GM21786 (cell line): ENCODE measurements around the gene TYW1.
"Not testable (repeated sequence)": the region's sequence is repeated elsewhere in the genome, so short reads cannot be mapped to it uniquely, and the experiment has no call there.

Source experiments
- ATAC-seq: cut with Tn5 transposase; IDR thresholded peaks from one replicate; pipeline ENCODE4 v1.9.1; 2021; ENCODE audit not compliant: unreplicated experiment

TYW1 gene

GRCh38 chr7:66994051-66994450 lies 2.6 kb upstream of the TYW1 start:
- not testable (repeated sequence) for ATAC-seq

DNA sequence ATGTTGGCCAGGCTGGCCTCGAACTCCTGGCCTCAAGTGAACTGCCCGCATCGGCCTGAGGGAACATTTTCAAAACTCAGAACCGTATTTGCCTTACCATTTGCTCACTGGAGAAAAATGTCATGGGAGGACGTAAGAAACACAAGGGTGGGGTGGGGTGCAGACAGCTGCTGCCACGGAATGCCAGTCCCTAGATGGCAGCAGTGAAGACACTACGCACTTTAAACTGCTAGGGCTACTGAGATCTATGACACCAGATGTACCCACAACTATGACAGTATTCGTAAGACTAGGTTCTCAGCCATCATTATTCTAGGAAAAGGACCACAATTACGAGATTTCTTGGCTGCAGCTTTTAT lies 2.0 kb upstream of the TYW1 start:
- ATAC-seq, result peak; percentile 32

DNA sequence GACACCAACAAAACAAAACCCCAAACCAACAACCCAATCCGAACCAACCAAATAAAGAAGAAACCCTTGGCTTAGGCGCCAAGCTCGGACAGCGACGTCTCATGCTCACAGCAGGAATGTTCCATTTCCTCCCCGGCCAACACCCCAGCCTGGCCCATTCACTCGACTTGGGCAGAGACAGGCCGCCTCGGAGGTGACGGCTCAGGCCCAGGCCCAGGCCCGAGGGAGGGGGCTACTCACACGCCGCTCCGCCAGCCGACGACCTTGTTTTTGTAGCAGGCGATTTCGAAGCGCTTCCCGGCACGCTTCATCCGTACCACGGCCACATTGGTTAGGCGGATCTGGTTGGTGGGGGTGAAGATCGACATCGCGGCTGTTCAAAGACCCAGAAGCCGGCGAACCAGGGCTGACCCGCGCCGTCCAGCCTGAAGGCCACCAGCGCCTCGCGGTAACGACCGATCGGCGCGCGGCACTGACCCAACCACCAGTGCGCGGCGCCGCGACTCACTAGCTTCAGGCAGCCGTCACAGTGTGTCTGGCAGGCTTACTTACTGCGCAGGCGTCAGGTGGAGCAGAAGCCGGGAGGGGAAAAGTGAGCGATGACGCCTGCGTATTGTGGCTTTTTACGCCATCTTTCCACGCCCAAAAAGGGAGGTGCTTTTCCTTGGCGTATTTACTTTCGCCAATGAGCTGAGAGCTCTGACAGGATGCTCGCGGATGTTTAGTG lies 1.4 kb upstream of the TYW1 start, which contains the start of gene SBDS:
Gene SBDS (minus strand): TSS at position 537 of the 727 bp plus-strand sequence. CDS start 169 bp downstream, at position 368.
- peak; percentile 59 for ATAC-seq

- ATAC-seq, result not testable (repeated sequence)
These were observed 4.1 kb downstream of the TYW1 start for GRCh38 chr7:67000601-67001258.

GRCh38 chr7:67004145-67004544 lies 7.5 kb downstream of the TYW1 start:
- ATAC-seq, result not testable (repeated sequence)

GRCh38 chr7:67006965-67007364 lies 10.3 kb downstream of the TYW1 start:
- ATAC-seq, result no peak

DNA sequence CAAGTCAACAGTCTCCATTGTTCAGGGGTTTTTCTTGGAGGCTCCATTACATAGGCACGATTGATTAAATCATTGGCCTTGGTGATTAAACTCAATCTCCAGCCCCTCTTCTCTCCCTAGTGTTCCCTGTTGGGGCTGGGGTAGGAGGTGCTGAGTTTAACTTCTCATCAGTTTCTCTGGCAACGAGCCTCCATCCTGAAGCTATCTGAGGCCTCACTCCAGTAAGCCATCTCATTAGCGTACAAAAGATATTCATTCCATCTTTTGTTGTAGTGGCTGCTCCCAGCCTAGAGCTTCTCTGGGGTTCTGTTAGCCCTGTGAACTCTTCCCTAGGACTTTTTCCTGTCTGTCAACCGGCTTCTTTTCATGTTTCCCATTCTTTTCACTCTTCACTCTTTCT lies 11.6 kb downstream of the TYW1 start:
- ATAC-seq, result no peak

DNA sequence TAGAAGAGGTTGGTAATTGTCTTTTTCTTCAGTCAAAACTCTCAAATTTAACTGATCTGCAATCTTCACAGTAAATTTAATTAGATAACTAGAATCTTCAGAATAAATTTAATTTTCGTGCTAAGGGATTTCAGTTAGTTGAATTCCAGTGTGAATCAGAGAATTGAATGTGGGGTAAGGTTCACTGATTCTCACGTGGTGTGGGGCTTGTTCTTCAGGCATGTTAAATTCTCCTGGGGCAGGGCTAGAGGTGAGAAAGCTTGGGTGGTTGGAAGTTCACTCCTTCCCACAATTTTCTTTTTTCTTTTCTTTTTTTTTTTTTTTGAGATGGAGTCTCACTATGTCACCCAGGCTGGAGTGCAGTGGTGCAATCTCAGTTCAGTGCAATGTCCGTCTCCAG lies 13.0 kb downstream of the TYW1 start:
- not testable (repeated sequence) for ATAC-seq

GRCh38 chr7:67014076-67014622 lies 17.5 kb downstream of the TYW1 start:
- ATAC-seq, result not testable (repeated sequence)

- not testable (repeated sequence) for ATAC-seq
These were observed 21.3 kb downstream of the TYW1 start for GRCh38 chr7:67017971-67018370.

DNA sequence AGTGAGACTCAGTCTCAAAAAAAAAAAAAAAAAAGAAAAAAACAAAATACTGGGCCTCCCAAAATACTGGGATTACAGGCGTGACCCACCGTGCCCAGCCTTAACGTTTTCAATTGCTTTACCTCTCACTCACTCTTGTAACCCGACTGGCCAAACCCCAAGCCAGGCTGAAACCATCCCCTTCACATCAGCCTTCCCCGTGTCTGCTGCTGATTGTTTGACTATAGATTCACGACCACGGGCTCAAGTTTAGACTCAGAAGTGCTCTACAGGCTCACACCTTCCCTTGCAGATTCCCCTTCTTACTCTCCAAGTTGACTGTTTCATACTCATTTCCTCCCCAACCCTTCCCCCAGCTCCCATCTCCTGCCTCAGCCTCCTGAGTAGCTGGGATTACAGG lies 22.3 kb downstream of the TYW1 start:
- no peak for ATAC-seq

DNA sequence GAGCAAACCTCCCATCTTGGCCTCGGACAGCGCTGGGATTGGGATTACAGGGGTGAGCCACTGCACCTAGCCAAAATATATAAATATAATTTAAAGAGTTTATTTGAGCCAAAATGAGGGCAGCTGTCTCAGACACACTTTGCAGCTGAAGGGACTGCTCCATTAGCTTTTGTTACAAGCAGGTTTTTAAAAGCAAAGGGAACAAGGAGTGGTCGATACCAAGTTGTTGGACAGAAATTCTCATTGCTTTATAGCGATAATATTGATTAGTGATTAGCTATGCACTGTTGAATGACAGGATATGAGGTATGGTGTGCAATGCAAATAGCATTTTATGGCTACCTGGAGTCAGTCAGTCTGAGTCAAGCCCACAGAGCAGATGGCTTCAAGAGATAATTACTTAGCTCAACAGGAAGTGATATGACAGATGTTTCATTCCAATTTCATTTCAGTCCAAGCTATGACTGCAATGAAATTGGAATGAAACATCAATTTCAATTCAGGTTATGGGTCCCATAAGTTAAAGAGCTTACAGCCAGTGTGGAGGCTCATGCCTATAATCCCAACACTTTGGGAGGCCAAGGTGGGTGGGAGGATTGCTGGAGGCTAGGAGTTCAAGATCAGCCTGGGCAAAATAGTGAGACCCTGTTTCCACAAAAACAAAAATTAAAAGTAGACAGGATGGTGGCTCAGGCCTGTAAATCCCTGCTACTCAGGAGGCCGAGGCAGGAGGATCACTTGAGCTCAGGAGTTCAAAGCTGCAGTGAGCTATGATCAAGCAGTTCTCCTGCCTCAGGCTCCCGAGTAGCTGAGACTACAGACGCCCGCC lies 23.1 kb downstream of the TYW1 start:
- ATAC-seq, result no peak

DNA sequence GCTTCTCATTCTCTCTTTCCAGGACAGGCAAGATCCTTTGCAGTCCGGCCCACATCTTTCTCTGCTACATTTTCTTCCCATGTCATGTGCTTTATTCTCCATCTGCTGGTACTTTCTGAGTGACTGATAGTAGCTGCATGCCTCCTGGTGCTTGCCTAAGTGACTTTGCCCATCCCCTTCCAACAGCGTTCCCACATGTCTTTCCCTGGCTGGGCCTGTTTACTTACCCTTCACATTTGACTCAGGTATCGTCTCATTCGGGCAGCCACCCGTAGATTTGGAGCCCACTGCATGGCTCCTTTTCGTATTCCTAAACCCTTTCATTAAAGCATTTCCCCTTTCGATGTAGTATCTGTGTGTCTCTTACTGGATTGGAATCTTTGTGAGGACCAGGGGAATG lies 24.6 kb downstream of the TYW1 start:
- ATAC-seq, result no peak

DNA sequence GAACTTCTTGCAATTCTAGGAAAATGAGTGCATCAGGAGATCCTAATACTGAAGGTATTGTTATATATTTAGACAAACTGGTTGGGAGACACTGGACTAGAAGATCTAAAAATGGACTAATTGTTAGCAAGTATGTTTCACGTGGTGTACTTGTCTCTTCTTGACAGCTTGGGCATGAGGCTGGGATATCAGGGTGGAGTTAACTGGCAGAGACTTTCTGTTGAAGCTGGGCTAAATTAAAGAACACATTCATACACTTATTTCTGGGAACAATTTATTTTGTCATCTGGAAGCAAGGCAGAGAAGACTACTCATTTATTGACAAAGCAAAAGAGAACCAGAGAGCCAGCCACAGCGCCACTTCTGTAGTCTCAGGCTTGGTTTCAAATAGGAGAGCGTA lies 25.9 kb downstream of the TYW1 start:
- ATAC-seq, result no peak

DNA sequence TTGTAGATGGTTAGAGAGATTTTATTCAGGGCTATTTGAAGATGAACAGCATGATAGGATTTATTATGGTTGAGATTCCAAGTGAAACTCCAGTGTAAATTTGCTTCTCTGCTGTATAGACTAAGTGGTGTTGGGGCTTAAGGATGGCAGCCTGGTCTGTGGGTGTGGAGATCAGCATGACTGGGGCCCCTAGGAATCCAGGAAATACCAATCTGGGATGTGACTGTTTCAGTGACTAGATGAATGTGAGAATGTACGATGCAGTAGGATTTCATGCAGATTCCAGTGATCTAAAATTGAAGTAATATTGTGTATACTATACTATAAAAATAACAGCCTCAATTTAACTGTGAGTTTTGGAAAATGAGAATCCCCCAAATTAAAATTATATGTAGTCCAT lies 28.8 kb downstream of the TYW1 start:
- ATAC-seq, result not testable (repeated sequence)

DNA sequence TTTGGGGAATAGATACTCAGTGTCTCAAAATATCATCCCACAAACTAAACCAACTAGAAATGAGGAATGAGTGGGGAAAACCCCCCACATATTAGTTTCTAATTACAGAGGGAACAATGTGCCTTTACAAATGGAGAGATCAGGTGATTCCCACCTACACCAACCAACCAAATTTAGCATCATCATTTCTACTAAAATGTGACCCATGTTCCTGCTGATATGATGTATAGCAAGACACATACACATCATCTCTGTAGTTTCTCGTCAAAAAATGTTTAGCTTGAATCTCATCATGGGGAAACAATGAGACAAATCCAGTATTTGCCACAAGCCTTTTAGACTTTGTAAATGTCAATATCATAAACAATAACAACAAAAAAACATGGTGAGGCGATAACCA lies 35.1 kb downstream of the TYW1 start:
- ATAC-seq, result not testable (repeated sequence)

- no peak for ATAC-seq
These were observed 36.6 kb downstream of the TYW1 start for GRCh38 chr7:67033251-67033650.

- not testable (repeated sequence) for ATAC-seq
These were observed 40.1 kb downstream of the TYW1 start for GRCh38 chr7:67036432-67037395.

DNA sequence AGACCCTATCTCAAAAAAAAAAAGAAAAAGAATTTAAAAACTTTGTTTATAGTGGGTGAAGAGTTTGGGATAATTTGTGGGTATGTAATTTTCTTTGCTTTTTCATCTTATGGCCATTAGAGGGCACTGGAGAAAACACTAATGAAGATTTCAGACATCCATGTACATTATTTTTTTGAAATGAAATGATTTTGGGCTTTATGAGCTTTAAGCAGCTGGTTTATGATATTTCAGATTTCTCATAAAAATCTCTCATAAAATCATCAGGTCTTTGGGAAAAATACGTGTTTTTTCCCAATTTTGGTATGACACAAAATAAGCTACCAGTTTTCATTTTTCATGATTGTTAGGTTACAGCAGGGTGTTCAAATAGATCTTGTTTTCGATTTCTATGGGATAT lies 44.2 kb downstream of the TYW1 start:
- ATAC-seq, result not testable (repeated sequence)
